Activated CD4-positive, alpha-beta memory T cell treated with anti-CD3 and anti-CD28 coated beads, Interleukin-2, amount 10 ng/mL, durations not matched to agents 7 days and 5 days (primary cell): ENCODE data around the gene TP53BP2. TPM values are rescaled to one million over a fixed set of nuclear protein-coding genes. Genes with fewer than 3 reads are reported as not detected.

ENCODE experiments used
- CTCF ChIA-PET: fragments of 350-600 bp; sonication (Branson Sonifier 250); formaldehyde crosslinking; loops from one replicate; lab custom pipeline; 2021; ENCODE audit warnings: antibody characterized with exemption, inconsistent platforms; lab: Charles Lee
- POLR2A ChIA-PET: fragments of 350-600 bp; sonication (Branson Sonifier 250); formaldehyde crosslinking; loops from one replicate; lab custom pipeline; 2021; ENCODE audit warnings: antibody characterized with exemption; lab: Charles Lee
- DNase-seq: peaks from one replicate; pipeline ENCODE4 v3.0.0-alpha.2; 2020
- H3K27ac Mint-ChIP-seq: one replicate; pipeline ENCODE4 v1.8.0; 2021; ENCODE audit warnings: mild to moderate bottlenecking, mixed read lengths
- H3K27me3 Mint-ChIP-seq: one replicate; pipeline ENCODE4 v1.8.0; 2021; ENCODE audit warnings: mixed read lengths
- H3K36me3 Mint-ChIP-seq: one replicate; pipeline ENCODE4 v1.8.0; 2021; ENCODE audit warnings: low read depth, mixed read lengths
- H3K4me1 Mint-ChIP-seq: one replicate; pipeline ENCODE4 v1.8.0; 2021; ENCODE audit warnings: mixed read lengths
- H3K4me3 Mint-ChIP-seq: one replicate; pipeline ENCODE4 v1.8.0; 2021; ENCODE audit warnings: mild to moderate bottlenecking, mixed read lengths
- H3K9me3 Mint-ChIP-seq: one replicate; pipeline ENCODE4 v1.8.0; 2021; ENCODE audit warnings: mixed read lengths
- total RNA-seq, 2 experiments: library from RNA; stranded (reverse); gene quantifications; one replicate each; pipeline ENCODE4 v1.2.3, GENCODE V29; 2021

TP53BP2 gene
- total RNA-seq, 2 experiments from 2014 or later = 34.4 to 36.0 TPM

- peak; percentile 60 for DNase-seq
- Mint-ChIP-seq H3K9me3 (no peaks in the 10 kb centered on the region), H3K27ac (peak overlapping the region; percentile 63), H3K36me3 (peaks cover 70% of the 10 kb centered on the region), H3K4me1 (peaks cover 41% of the 10 kb centered on the region), H3K27me3 (no peaks in the 10 kb centered on the region), H3K4me3 (no peak overlapping the region)
- POLR2A ChIA-PET = interaction anchor here (0.8 to 2.3 kb wide), 11 partner anchors 9 to 69 kb away, joined by 3 to 17 read pairs (median 3); partner anchors contain the start of gene TP53BP2
- CTCF ChIA-PET = interaction anchor here (0.7 to 2.1 kb wide), 8 partner anchors 27 to 131 kb away, joined by 3 to 9 read pairs (median 5); no protein-coding TSS in a partner anchor
These were observed 69.5 kb downstream of the TP53BP2 start for GRCh38 chr1:223776075-223776814.

GRCh38 chr1:223775711-223776074, 70.1 kb downstream of the TP53BP2 start:
- Mint-ChIP-seq H3K4me3 (no peak overlapping the region), H3K4me1 (peaks cover 44% of the 10 kb centered on the region), H3K27ac (peak overlapping the region; percentile 63), H3K36me3 (peaks cover 76% of the 10 kb centered on the region), H3K9me3 (no peaks in the 10 kb centered on the region), H3K27me3 (no peaks in the 10 kb centered on the region)
- no peak for DNase-seq
- POLR2A ChIA-PET = interaction anchor here (0.8 to 2.3 kb wide), 10 partner anchors 9 to 70 kb away, joined by 3 to 17 read pairs (median 4); partner anchors contain the start of gene TP53BP2
- CTCF ChIA-PET = interaction anchor here (0.8 to 2.1 kb wide), 7 partner anchors 26 to 132 kb away, joined by 3 to 9 read pairs (median 5); no protein-coding TSS in a partner anchor

- Mint-ChIP-seq H3K4me1 (peaks cover 44% of the 10 kb centered on the region), H3K27me3 (no peaks in the 10 kb centered on the region), H3K27ac (no peak overlapping the region), H3K9me3 (no peaks in the 10 kb centered on the region), H3K36me3 (peaks cover 81% of the 10 kb centered on the region), H3K4me3 (no peak overlapping the region)
- POLR2A ChIA-PET = interaction anchor here (1.2 to 2.3 kb wide), 3 partner anchors 50 to 71 kb away, joined by 4 to 17 read pairs (median 4); partner anchors contain the start of gene TP53BP2
- DNase-seq = no peak
- CTCF ChIA-PET = interaction anchor here (1.4 to 2.1 kb wide), 5 partner anchors 47 to 132 kb away, joined by 4 to 9 read pairs (median 5); no protein-coding TSS in a partner anchor
These were observed 70.7 kb downstream of the TP53BP2 start for GRCh38 chr1:223775054-223775453.

- peaks cover 44% of the 10 kb centered on the region for H3K4me1 Mint-ChIP-seq
- peaks cover 86% of the 10 kb centered on the region for H3K36me3 Mint-ChIP-seq
- ChIA-PET CTCF (interaction anchor here (1.6 to 2.1 kb wide), 3 partner anchors 67 to 78 kb away, joined by 5 to 9 read pairs (median 7); no protein-coding TSS in a partner anchor), POLR2A (interaction anchor here (0.7 to 2.3 kb wide), 2 partner anchors 58 to 71 kb away, joined by 4 to 17 read pairs; partner anchors contain the start of gene TP53BP2)
- no peaks in the 10 kb centered on the region for H3K9me3 Mint-ChIP-seq
- no peaks in the 10 kb centered on the region for H3K27me3 Mint-ChIP-seq
- H3K27ac Mint-ChIP-seq = peak overlapping the region; percentile 3
- DNase-seq = no peak
- no peak overlapping the region for H3K4me3 Mint-ChIP-seq
These were observed 71.5 kb downstream of the TP53BP2 start for GRCh38 chr1:223774134-223774814.

DNA sequence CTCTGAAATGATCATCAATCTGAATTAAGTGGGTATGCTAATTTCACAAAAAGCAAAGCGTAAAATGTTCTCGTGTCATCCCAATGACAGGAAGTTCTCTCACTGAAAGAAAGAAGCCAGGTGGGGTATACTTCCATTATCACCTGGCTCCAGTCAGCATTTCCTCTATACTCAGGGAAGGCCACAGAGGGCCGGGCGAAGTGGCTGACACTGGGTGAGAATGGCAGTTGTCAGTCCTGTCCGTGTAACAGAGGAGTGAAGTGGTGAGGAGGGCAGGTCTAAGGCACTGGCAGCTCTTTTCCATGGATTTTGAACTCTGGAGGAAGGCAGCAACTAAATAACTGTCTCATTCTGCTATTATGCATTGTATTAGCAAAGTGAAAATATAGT, 73.0 kb downstream of the TP53BP2 start:
- Mint-ChIP-seq H3K27ac (no peak overlapping the region), H3K4me3 (no peak overlapping the region), H3K4me1 (peaks cover 44% of the 10 kb centered on the region), H3K36me3 (peaks cover 82% of the 10 kb centered on the region), H3K9me3 (no peaks in the 10 kb centered on the region), H3K27me3 (no peaks in the 10 kb centered on the region)
- POLR2A ChIA-PET = no interaction called here
- CTCF ChIA-PET = interaction anchor here (1.1 to 2.1 kb wide), 3 partner anchors 10 to 74 kb away, joined by 3 to 8 read pairs (median 4); no protein-coding TSS in a partner anchor
- no peak for DNase-seq

DNA sequence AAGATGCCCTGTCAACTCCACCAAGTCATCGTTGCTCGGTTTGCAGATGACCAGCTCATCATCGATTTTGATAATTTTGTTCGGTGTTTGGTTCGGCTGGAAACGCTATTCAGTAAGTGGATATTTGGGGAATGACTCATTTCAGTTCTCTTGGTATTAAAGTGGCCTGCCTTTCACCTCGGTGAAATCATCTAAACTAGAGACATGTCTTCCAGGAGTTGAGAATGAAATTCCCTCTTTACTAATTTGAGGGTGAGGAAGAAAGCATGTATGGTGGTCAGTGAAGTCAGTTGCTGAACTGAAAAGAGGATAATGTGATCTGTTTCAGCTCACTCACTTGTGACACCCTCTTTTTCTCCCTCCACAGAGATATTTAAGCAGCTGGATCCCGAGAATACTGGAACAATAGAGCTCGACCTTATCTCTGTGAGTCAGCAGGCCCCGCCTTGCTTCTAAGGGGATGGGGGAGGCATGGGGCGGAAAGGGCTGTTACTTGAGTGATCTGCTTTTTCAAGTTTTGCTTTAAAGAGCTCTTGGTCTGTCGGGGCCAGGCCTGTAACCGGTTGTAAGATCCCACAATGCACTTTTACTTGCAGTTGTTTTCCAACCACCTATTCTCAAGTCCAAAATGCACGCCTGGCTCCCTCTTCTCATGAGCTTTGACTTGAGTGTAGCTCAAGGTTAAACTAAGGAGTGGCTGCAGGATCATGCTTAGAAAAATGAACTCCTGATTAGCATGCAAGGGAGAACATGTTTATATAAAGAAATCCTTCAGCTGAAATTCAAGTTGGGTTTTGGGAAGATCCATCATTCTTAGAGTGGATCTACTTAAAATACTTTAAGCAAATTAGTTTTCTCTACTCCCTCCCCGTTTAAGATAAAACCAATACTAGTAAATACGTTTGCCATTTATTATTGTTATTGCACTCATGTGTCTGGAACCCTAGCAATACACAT, 73.7 kb downstream of the TP53BP2 start:
- Mint-ChIP-seq H3K4me3 (no peak overlapping the region), H3K27ac (peak overlapping the region; percentile 38)
- no peak for DNase-seq

GRCh38 chr1:223771469-223771813, 74.3 kb downstream of the TP53BP2 start:
- no peak overlapping the region for H3K4me3 Mint-ChIP-seq
- DNase-seq = no peak
- H3K4me1 Mint-ChIP-seq = peaks cover 35% of the 10 kb centered on the region
- POLR2A ChIA-PET = interaction anchor here (1.3 to 1.8 kb wide), 4 partner anchors 9 to 74 kb away, joined by 5 to 6 read pairs (median 5); partner anchors contain the start of gene TP53BP2
- peak overlapping the region; percentile 38 for H3K27ac Mint-ChIP-seq
- no peaks in the 10 kb centered on the region for H3K27me3 Mint-ChIP-seq
- H3K9me3 Mint-ChIP-seq = no peaks in the 10 kb centered on the region
- CTCF ChIA-PET = interaction anchor here (1.3 to 2.1 kb wide), 2 partner anchors 8 to 22 kb away, joined by 3 to 8 read pairs; no protein-coding TSS in a partner anchor
- H3K36me3 Mint-ChIP-seq = peaks cover 74% of the 10 kb centered on the region

More for the DNA sequence above, 73.7 kb downstream of the TP53BP2 start:
- no peaks in the 10 kb centered on the region for H3K27me3 Mint-ChIP-seq
- no peaks in the 10 kb centered on the region for H3K9me3 Mint-ChIP-seq
- peaks cover 40% of the 10 kb centered on the region for H3K4me1 Mint-ChIP-seq
- POLR2A ChIA-PET = interaction anchor here (1.3 to 1.8 kb wide), 4 partner anchors 8 to 73 kb away, joined by 5 to 6 read pairs (median 5); partner anchors contain the start of gene TP53BP2
- H3K36me3 Mint-ChIP-seq = peaks cover 75% of the 10 kb centered on the region
- CTCF ChIA-PET = interaction anchor here (1.1 to 2.1 kb wide), 3 partner anchors 9 to 74 kb away, joined by 3 to 8 read pairs (median 4); no protein-coding TSS in a partner anchor

DNA sequence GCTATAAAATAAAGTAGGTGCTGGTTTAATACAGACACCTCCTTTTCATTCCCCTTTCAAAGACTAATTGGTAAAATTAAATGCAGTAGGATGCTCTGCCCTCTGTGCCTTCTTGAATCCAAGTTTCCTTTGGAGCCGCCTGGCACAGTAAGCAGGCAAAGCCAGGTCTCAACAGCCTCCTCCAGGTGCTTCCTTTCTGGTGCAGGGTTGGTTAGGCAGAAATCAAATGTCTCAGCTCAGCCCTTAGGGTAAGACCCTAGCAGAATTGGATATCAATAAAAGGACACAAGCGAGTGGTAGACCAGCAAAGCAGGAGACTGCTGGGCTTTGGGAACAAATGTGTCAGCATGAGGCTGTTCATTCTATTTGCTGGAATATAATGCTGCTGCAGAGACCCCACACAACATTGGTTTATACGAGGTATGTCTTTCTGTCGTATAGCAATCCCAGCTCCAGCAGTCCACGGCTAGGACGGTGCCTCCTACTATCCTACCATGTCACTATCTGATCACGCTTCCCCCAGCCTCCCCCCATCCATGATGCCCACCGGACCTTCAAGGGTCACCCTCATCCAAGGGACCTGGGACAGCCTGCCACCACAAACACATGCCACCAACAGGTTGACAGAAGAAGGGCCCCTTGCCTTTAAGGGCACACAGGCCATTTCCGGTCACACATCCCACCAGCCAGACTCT, 75.0 kb downstream of the TP53BP2 start:
- H3K4me3 Mint-ChIP-seq = no peak overlapping the region
- H3K27ac Mint-ChIP-seq = no peak overlapping the region
- H3K9me3 Mint-ChIP-seq = no peaks in the 10 kb centered on the region
- ChIA-PET POLR2A (interaction anchor here (0.9 to 1.8 kb wide), 4 partner anchors 9 to 26 kb away, joined by 3 to 6 read pairs (median 5); no protein-coding TSS in a partner anchor), CTCF (interaction anchor here (1.6 kb wide), 1 partner anchor 22 kb away, joined by 7 read pairs; no protein-coding TSS in a partner anchor)
- peaks cover 74% of the 10 kb centered on the region for H3K36me3 Mint-ChIP-seq
- peaks cover 28% of the 10 kb centered on the region for H3K4me1 Mint-ChIP-seq
- DNase-seq = no peak
- H3K27me3 Mint-ChIP-seq = no peaks in the 10 kb centered on the region

GRCh38 chr1:223765719-223766340, 79.9 kb downstream of the TP53BP2 start:
- H3K27ac Mint-ChIP-seq = peak overlapping the region; percentile 31
- no peaks in the 10 kb centered on the region for H3K27me3 Mint-ChIP-seq
- H3K4me3 Mint-ChIP-seq = no peak overlapping the region
- CTCF ChIA-PET = no interaction called here
- H3K36me3 Mint-ChIP-seq = peaks cover 73% of the 10 kb centered on the region
- H3K9me3 Mint-ChIP-seq = no peaks in the 10 kb centered on the region
- POLR2A ChIA-PET = interaction anchor here (0.9 to 1.3 kb wide), 2 partner anchors 9 to 10 kb away, joined by 3 to 4 read pairs; no protein-coding TSS in a partner anchor
- no peaks in the 10 kb centered on the region for H3K4me1 Mint-ChIP-seq
- no peak for DNase-seq

DNA sequence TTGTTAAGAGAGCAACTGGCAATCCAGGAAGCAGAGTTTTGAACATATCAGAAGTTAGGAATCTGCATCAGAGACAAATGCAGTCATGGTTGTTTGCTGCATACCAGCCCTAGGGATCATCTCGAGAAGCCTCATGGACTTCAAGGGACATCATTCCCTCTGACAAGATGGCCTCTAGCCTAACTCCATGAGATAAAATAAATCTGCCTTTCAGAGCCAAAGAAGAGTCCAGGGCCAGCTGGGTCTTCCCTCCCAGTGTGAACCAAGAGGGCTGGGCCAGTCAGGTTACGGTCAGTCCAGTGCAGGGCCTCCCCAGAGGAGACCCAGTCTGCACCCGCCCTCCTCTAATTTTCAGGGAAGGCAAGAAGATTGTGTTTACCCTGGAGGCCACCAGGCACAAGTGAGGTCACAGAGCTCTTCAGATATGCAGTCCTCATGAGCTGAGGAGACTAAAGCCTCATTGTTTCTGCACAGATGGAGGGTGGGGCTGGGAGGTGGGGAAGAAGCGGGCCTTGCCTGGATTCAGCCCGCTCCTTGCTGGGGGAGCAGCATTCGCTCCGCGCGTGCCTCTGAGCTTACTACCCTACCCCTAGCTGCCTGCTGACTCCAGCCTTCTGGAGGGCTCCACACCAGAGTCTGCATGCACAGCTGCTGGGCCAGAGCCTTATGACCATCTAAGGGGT, 80.6 kb downstream of the TP53BP2 start:
- H3K4me1 Mint-ChIP-seq = no peaks in the 10 kb centered on the region
- H3K9me3 Mint-ChIP-seq = no peaks in the 10 kb centered on the region
- peaks cover 73% of the 10 kb centered on the region for H3K36me3 Mint-ChIP-seq
- no peak overlapping the region for H3K4me3 Mint-ChIP-seq
- H3K27me3 Mint-ChIP-seq = no peaks in the 10 kb centered on the region
- ChIA-PET CTCF (no interaction called here), POLR2A (interaction anchor here (0.9 to 1.3 kb wide), 2 partner anchors 9 to 11 kb away, joined by 3 to 4 read pairs; no protein-coding TSS in a partner anchor)
- no peak overlapping the region for H3K27ac Mint-ChIP-seq
- DNase-seq = no peak
